GM12872 (cell line): ENCODE data around the gene KRTAP20-3.

Experiments
- CTCF ChIP-seq: IDR thresholded peaks from 3 replicates; pipeline ENCODE4 v1.5.1; 2011; ENCODE audit warnings: low read depth, mild to moderate bottlenecking, low read length, moderate library complexity; ENCODE audit not compliant: insufficient read depth

The KRTAP20-3 gene

GRCh38 chr21:30676737-30677136, 34.1 kb downstream of the KRTAP20-3 start:
- no peak for TF ChIP-seq CTCF

GRCh38 chr21:30680586-30680985, 37.9 kb downstream of the KRTAP20-3 start:
- TF ChIP-seq CTCF: no peak

- TF ChIP-seq CTCF: no peak
Measured at GRCh38 chr21:30684506-30684905, 41.8 kb downstream of the KRTAP20-3 start.

GRCh38 chr21:30689822-30690221, 47.2 kb downstream of the KRTAP20-3 start:
- no peak for TF ChIP-seq CTCF
